Neural progenitor cell (in vitro differentiated cells): ENCODE measurements around the gene IMPDH1. TPM values are rescaled to one million over a fixed set of nuclear protein-coding genes. Genes with fewer than 3 reads are reported as not detected.

ENCODE experiments used
- DNase-seq: peaks from one replicate; pipeline ENCODE4 v3.0.0-alpha.2; 2016; ENCODE audit warnings: low spot score
- H2AFZ ChIP-seq: fragments of 200-600 bp; sonication (generic); replicated peaks from 2 replicates; pipeline ENCODE4 v1.6.1; 2016; ENCODE audit warnings: antibody characterized with exemption
- H3F3A ChIP-seq: fragments of 200-600 bp; sonication (generic); 2 replicates; pipeline ENCODE4 v1.6.1; 2016; ENCODE audit warnings: antibody characterized with exemption, low read depth
- H3K27ac ChIP-seq: fragments of 200-600 bp; sonication (generic); 2 replicates; pipeline ENCODE4 v1.5.1; 2016; ENCODE audit warnings: mild to moderate bottlenecking
- H3K27me3 ChIP-seq: fragments of 200-600 bp; sonication (generic); 2 replicates; pipeline ENCODE4 v1.6.1; 2016; ENCODE audit warnings: mild to moderate bottlenecking, moderate library complexity
- H3K36me3 ChIP-seq: fragments of 200-600 bp; sonication (generic); 2 replicates; pipeline ENCODE4 v1.5.1; 2016
- H3K4me1 ChIP-seq: fragments of 200-600 bp; sonication (generic); 2 replicates; pipeline ENCODE4 v1.6.1; 2016; ENCODE audit warnings: mixed run types
- H3K4me2 ChIP-seq: fragments of 200-600 bp; sonication (generic); 2 replicates; pipeline ENCODE4 v1.6.1; 2016
- H3K4me3 ChIP-seq: fragments of 200-600 bp; sonication (generic); 2 replicates; pipeline ENCODE4 v1.5.1; 2016
- H3K79me2 ChIP-seq: fragments of 200-600 bp; sonication (generic); 2 replicates; pipeline ENCODE4 v1.6.1; 2016; ENCODE audit warnings: low read depth
- H3K9ac ChIP-seq: fragments of 200-600 bp; sonication (generic); 2 replicates; pipeline ENCODE4 v1.6.1; 2016
- H3K9me3 ChIP-seq: fragments of 200-600 bp; sonication (generic); 2 replicates; pipeline ENCODE4 v1.5.1; 2016; ENCODE audit warnings: low read depth
- H4K20me1 ChIP-seq: fragments of 200-600 bp; sonication (generic); 2 replicates; pipeline ENCODE4 v1.6.1; 2016; ENCODE audit warnings: low read depth
- H3K27ac Mint-ChIP-seq: 3 replicates; pipeline ENCODE4 v1.8.0; 2021; ENCODE audit warnings: mixed read lengths
- H3K27me3 Mint-ChIP-seq: 2 replicates; pipeline ENCODE4 v1.8.0; 2022; ENCODE audit warnings: low read depth, mild to moderate bottlenecking, inconsistent platforms, moderate library complexity, mixed read lengths; ENCODE audit not compliant: insufficient read depth
- H3K36me3 Mint-ChIP-seq: 3 replicates; pipeline ENCODE4 v1.8.0; 2021; ENCODE audit warnings: mixed read lengths
- H3K4me1 Mint-ChIP-seq: 3 replicates; pipeline ENCODE4 v1.8.0; 2021; ENCODE audit warnings: mixed read lengths
- H3K4me3 Mint-ChIP-seq: 3 replicates; pipeline ENCODE4 v1.8.0; 2021; ENCODE audit warnings: mild to moderate bottlenecking, moderate library complexity, mixed read lengths
- H3K9me3 Mint-ChIP-seq: 3 replicates; pipeline ENCODE4 v1.8.0; 2020; ENCODE audit warnings: mixed read lengths
- EZH2 ChIP-seq: fragments of 200-600 bp; sonication (generic); IDR thresholded peaks from 2 replicates; pipeline ENCODE4 v1.6.1; 2017; ENCODE audit warnings: antibody characterized with exemption, mild to moderate bottlenecking, moderate library complexity
- EZH2phosphoT487 ChIP-seq: fragments of 200-600 bp; sonication (generic); IDR thresholded peaks from 2 replicates; pipeline ENCODE4 v1.6.1; 2017; ENCODE audit warnings: antibody characterized with exemption
- total RNA-seq: library from RNA; depleted of rRNA; stranded (reverse); fragments of >200 nt; gene quantifications from 2 replicates; pipeline ENCODE4 v1.2.3, GENCODE V29; 2015; ENCODE audit warnings: low replicate concordance
- TF ChIP-seq, protein P1 (sequence below): fragments of 200-600 bp; sonication (generic); IDR thresholded peaks from 2 replicates; pipeline ENCODE4 v1.5.1; 2017; ENCODE audit warnings: antibody characterized with exemption, mild to moderate bottlenecking

IMPDH1 gene
- total RNA-seq, 1 donor from 2014 or later: 17.0 TPM

DNA sequence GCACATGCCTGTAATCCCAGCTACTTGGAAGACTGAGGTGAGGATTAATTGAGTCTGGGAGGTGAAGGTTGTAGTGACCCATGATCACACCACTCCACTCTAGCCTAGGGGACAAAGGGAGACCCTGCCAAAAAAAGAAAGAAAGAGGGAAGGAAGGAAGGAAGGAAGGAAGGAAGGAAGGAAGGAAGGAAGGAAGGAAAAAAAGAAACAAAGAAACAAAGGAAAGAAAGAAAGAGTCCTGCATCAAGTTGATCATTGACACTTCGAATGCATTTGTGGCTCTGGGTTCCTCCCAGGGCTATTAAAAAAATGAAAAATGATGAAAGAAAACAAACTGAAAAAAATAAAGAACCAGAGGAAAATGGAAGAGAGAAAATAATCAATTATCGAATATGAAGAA is 44.4 kb downstream of the IMPDH1 start:
- H3K27ac Mint-ChIP-seq: no peak overlapping the region
- no peak overlapping the region for H3K4me3 Mint-ChIP-seq
- Histone ChIP-seq H3K27ac (no peak overlapping the region), H3K4me1 (peaks cover 1% of the 10 kb centered on the region), H3K4me2 (no peak overlapping the region), H3K36me3 (no peaks in the 10 kb centered on the region), H2AFZ (no peak overlapping the region), H4K20me1 (no peaks in the 10 kb centered on the region), H3K27me3 (peaks cover 83% of the 10 kb centered on the region), H3K4me3 (no peak overlapping the region), H3K9ac (no peak overlapping the region), H3F3A (peaks cover 13% of the 10 kb centered on the region), H3K9me3 (no peaks in the 10 kb centered on the region), H3K79me2 (no peaks in the 10 kb centered on the region)
- peaks cover 56% of the 10 kb centered on the region for H3K27me3 Mint-ChIP-seq
- H3K36me3 Mint-ChIP-seq: no peaks in the 10 kb centered on the region
- TF ChIP-seq EZH2phosphoT487 (no peak), EZH2 (no peak)
- TF ChIP-seq, protein P1, sequence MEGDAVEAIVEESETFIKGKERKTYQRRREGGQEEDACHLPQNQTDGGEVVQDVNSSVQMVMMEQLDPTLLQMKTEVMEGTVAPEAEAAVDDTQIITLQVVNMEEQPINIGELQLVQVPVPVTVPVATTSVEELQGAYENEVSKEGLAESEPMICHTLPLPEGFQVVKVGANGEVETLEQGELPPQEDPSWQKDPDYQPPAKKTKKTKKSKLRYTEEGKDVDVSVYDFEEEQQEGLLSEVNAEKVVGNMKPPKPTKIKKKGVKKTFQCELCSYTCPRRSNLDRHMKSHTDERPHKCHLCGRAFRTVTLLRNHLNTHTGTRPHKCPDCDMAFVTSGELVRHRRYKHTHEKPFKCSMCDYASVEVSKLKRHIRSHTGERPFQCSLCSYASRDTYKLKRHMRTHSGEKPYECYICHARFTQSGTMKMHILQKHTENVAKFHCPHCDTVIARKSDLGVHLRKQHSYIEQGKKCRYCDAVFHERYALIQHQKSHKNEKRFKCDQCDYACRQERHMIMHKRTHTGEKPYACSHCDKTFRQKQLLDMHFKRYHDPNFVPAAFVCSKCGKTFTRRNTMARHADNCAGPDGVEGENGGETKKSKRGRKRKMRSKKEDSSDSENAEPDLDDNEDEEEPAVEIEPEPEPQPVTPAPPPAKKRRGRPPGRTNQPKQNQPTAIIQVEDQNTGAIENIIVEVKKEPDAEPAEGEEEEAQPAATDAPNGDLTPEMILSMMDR: no peak
- no peaks in the 10 kb centered on the region for H3K9me3 Mint-ChIP-seq
- no peak for DNase-seq
- H3K4me1 Mint-ChIP-seq: peaks cover 11% of the 10 kb centered on the region

DNA sequence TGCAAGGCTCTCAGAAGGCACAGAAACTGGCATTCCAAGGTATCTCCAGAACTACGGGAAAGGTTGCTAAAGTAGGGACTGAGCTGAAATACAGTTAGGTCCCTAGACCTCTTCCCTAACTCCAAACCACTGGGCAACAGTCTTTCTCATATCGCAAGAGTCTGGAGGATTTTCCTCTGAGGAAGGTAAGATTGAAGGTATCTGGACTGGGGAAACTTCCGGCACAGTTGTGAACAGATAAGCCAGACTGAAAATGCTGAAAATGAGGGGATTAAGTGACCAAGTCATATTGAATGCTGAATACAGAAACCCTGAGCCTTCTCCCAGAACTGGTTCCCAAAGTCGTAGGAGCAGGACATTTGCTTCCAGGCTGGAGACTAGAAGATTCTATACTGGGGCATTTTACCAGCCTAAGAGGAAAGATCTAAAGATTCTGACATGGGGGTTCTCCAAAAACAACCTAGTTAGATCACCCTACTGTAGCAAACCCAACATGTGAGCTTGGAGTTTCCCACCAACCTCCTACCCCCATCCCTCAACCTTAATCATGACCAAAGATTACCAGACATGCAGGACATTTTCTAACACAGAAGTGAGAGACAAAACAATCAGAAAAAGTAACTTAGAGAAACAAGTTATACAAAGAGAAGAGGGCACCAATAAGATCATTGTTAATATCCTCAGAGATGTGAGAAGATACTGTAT is 45.5 kb downstream of the IMPDH1 start:
- H3K79me2 ChIP-seq: no peaks in the 10 kb centered on the region
- H3K27ac ChIP-seq: no peak overlapping the region
- peaks cover 61% of the 10 kb centered on the region for H3K27me3 Mint-ChIP-seq
- no peak overlapping the region for H2AFZ ChIP-seq
- H3K9me3 ChIP-seq: no peaks in the 10 kb centered on the region
- H3K4me3 ChIP-seq: no peak overlapping the region
- H3K4me1 ChIP-seq: peaks cover 7% of the 10 kb centered on the region
- no peaks in the 10 kb centered on the region for H3K36me3 Mint-ChIP-seq
- no peak for DNase-seq
- peaks cover 14% of the 10 kb centered on the region for H3K4me1 Mint-ChIP-seq
- H3K27me3 ChIP-seq: peaks cover 94% of the 10 kb centered on the region
- peaks cover 13% of the 10 kb centered on the region for H3F3A ChIP-seq
- no peak overlapping the region for H3K27ac Mint-ChIP-seq
- H3K36me3 ChIP-seq: no peaks in the 10 kb centered on the region
- H3K9ac ChIP-seq: no peak overlapping the region
- TF ChIP-seq, protein P1: no peak
- TF ChIP-seq EZH2phosphoT487 (no peak), EZH2 (no peak)
- H4K20me1 ChIP-seq: no peaks in the 10 kb centered on the region
- no peak overlapping the region for H3K4me2 ChIP-seq
- no peaks in the 10 kb centered on the region for H3K9me3 Mint-ChIP-seq
- H3K4me3 Mint-ChIP-seq: no peak overlapping the region

DNA sequence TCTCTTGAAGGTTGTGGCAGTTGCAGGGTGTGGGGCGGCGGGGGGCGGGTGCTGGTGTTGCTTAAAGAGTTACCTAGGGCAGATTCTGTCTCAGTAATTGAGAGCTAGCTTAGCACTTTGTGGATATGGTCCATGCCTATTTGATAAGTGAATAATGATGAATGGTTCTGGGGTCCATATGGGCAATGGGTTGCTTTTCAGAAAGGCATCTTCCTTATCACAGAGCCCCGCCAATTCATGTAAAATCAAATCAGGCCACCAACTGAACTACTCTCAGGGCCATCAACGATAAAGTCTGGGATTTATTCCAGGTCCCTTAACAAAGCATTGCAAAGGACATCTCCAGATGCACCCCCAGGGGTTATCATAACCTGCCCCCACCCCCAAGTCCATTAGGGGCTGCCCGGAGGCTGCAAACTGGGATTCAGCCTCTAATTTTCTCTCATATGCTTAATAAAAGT is 46.5 kb downstream of the IMPDH1 start:
- peaks cover 16% of the 10 kb centered on the region for H3K4me1 Mint-ChIP-seq
- no peak overlapping the region for H2AFZ ChIP-seq

More for the DNA sequence above, 46.5 kb downstream of the IMPDH1 start:
- no peaks in the 10 kb centered on the region for H3K79me2 ChIP-seq
- H3K27me3 ChIP-seq: peaks cover 100% of the 10 kb centered on the region
- no peaks in the 10 kb centered on the region for H3K36me3 ChIP-seq
- Mint-ChIP-seq H3K27me3 (peaks cover 60% of the 10 kb centered on the region), H3K36me3 (peaks cover 2% of the 10 kb centered on the region), H3K9me3 (no peaks in the 10 kb centered on the region), H3K27ac (no peak overlapping the region), H3K4me3 (no peak overlapping the region)
- DNase-seq: no peak
- H3K4me3 ChIP-seq: no peak overlapping the region
- no peak overlapping the region for H3K9ac ChIP-seq
- H3K27ac ChIP-seq: no peak overlapping the region
- no peaks in the 10 kb centered on the region for H3K9me3 ChIP-seq
- peaks cover 13% of the 10 kb centered on the region for H3F3A ChIP-seq
- no peak overlapping the region for H3K4me2 ChIP-seq
- peaks cover 7% of the 10 kb centered on the region for H3K4me1 ChIP-seq
- no peaks in the 10 kb centered on the region for H4K20me1 ChIP-seq
- TF ChIP-seq EZH2: no peak
- no peak for TF ChIP-seq EZH2phosphoT487
- TF ChIP-seq, protein P1: no peak
